GM18508 (cell line): ENCODE data around the gene HEYL.

Experiments used
- ATAC-seq: cut with Tn5 transposase; IDR thresholded peaks from one replicate; pipeline ENCODE4 v1.9.1; 2021; ENCODE audit warnings: moderate number of reproducible peaks; ENCODE audit not compliant: insufficient read depth, unreplicated experiment

HEYL gene

GRCh38 chr1:39642796-39643195 lies 3.4 kb upstream of the HEYL start:
- no peak for ATAC-seq

- ATAC-seq: no peak
Observed at GRCh38 chr1:39640861-39641260, 1.4 kb upstream of the HEYL start.

- ATAC-seq: no peak
Observed at GRCh38 chr1:39638965-39639304, 508 bp downstream of the HEYL start.

- no peak for ATAC-seq
Observed at GRCh38 chr1:39637361-39637760, 2.1 kb downstream of the HEYL start.

GRCh38 chr1:39635871-39636210 lies 3.6 kb downstream of the HEYL start:
- no peak for ATAC-seq

- no peak for ATAC-seq
Observed at GRCh38 chr1:39635205-39635870, 4.1 kb downstream of the HEYL start.

GRCh38 chr1:39633422-39633821 lies 6.0 kb downstream of the HEYL start:
- no peak for ATAC-seq

- no peak for ATAC-seq
Observed at GRCh38 chr1:39632682-39633417, 6.6 kb downstream of the HEYL start.

GRCh38 chr1:39632323-39632681 lies 7.1 kb downstream of the HEYL start:
- no peak for ATAC-seq

GRCh38 chr1:39631361-39632322 lies 7.8 kb downstream of the HEYL start:
- no peak for ATAC-seq

GRCh38 chr1:39628807-39629350 lies 10.6 kb downstream of the HEYL start:
- ATAC-seq: no peak

- no peak for ATAC-seq
Observed at GRCh38 chr1:39626646-39627045, 12.8 kb downstream of the HEYL start.

- no peak for ATAC-seq
Observed at GRCh38 chr1:39625462-39626273, 13.8 kb downstream of the HEYL start.

- ATAC-seq: no peak
Observed at GRCh38 chr1:39625009-39625408, 14.4 kb downstream of the HEYL start.

- no peak for ATAC-seq
Observed at GRCh38 chr1:39623053-39623452, 16.4 kb downstream of the HEYL start.

GRCh38 chr1:39622427-39622826 lies 17.0 kb downstream of the HEYL start:
- ATAC-seq: no peak

- no peak for ATAC-seq
Observed at GRCh38 chr1:39620659-39621165, 18.7 kb downstream of the HEYL start.

- ATAC-seq: no peak
Observed at GRCh38 chr1:39617488-39618049, 21.9 kb downstream of the HEYL start.

- no peak for ATAC-seq
Observed at GRCh38 chr1:39615086-39615673, 24.3 kb downstream of the HEYL start.
